Endodermal cell (in vitro differentiated cells): Measurements from ENCODE around the gene ENO3. TPM values are rescaled to one million over a fixed set of nuclear protein-coding genes. Genes with fewer than 3 reads are reported as not detected.

Experiments used
- DNase-seq: peaks from one replicate; pipeline ENCODE4 v3.0.0-alpha.2; 2017
- H3K27ac ChIP-seq: 2 replicates; pipeline ENCODE4 v1.5.1; 2013; ENCODE audit warnings: mild to moderate bottlenecking, low read depth, low read length, moderate library complexity
- H3K27me3 ChIP-seq: 2 replicates; pipeline ENCODE4 v1.6.1; 2013; ENCODE audit warnings: mild to moderate bottlenecking, low read length, moderate library complexity; ENCODE audit not compliant: insufficient read depth, control insufficient read depth, poor library complexity, severe bottlenecking
- H3K36me3 ChIP-seq: 2 replicates; pipeline ENCODE4 v1.7.0; 2013; ENCODE audit warnings: mild to moderate bottlenecking, low read length, moderate library complexity; ENCODE audit not compliant: control insufficient read depth, insufficient read depth
- H3K4me1 ChIP-seq: one replicate; pipeline ENCODE4 v1.7.0; 2013; ENCODE audit warnings: low read length; ENCODE audit not compliant: control insufficient read depth, insufficient read depth
- H3K4me3 ChIP-seq: 2 replicates; pipeline ENCODE4 v1.5.1; 2013; ENCODE audit warnings: mild to moderate bottlenecking, low read length, moderate library complexity
- H3K9ac ChIP-seq: 2 replicates; pipeline ENCODE4 v1.6.1; 2013; ENCODE audit warnings: mild to moderate bottlenecking, low read length, moderate library complexity; ENCODE audit not compliant: poor library complexity, severe bottlenecking; ENCODE audit errors: extremely low read depth
- H3K9me3 ChIP-seq: 2 replicates; pipeline ENCODE4 v1.6.1; 2013; ENCODE audit warnings: mild to moderate bottlenecking, low read length, moderate library complexity; ENCODE audit not compliant: control insufficient read depth
- H3K27ac Mint-ChIP-seq: 2 replicates; pipeline ENCODE4 v1.8.0; 2020; ENCODE audit warnings: mixed read lengths
- H3K27me3 Mint-ChIP-seq: 2 replicates; pipeline ENCODE4 v1.8.0; 2021; ENCODE audit warnings: mild to moderate bottlenecking, mixed read lengths; ENCODE audit not compliant: insufficient read depth
- H3K36me3 Mint-ChIP-seq: 2 replicates; pipeline ENCODE4 v1.8.0; 2020; ENCODE audit warnings: low read depth, mixed read lengths
- H3K4me1 Mint-ChIP-seq: 2 replicates; pipeline ENCODE4 v1.8.0; 2020; ENCODE audit warnings: mixed read lengths
- H3K4me3 Mint-ChIP-seq: 2 replicates; pipeline ENCODE4 v1.8.0; 2020; ENCODE audit warnings: mild to moderate bottlenecking, moderate library complexity, mixed read lengths
- H3K9me3 Mint-ChIP-seq: 2 replicates; pipeline ENCODE4 v1.8.0; 2020; ENCODE audit warnings: mild to moderate bottlenecking, mixed read lengths
- WGBS, 2 experiments: methylation state at CpG; one replicate each; pipeline versions ENCODE4 v1.1.5 to v1.1.7; 2013; ENCODE audit warnings: missing lambda C conversion rate in 2 of 2, mixed read lengths in 1 of 2; ENCODE audit not compliant: insufficient coverage in 1 of 2, insufficient read length in 1 of 2; 5-methylcytosine and 5-hydroxymethylcytosine counted together
- total RNA-seq, 2 donors: library from RNA; stranded (reverse); fragmentation: NEBNext Ultra II Directional in 1 of 2; extraction: Animal tissue kit (Norgen Biotek cat#: 25700) in 1 of 2; gene quantifications; 2 replicates in 1 of 2; 3 replicates in 1 of 2; pipeline ENCODE4 v1.2.1, GENCODE V29; 2021
- TF ChIP-seq, protein P1 (sequence below): fragments of 200-600 bp; sonication (generic); conservative IDR thresholded peaks from 2 replicates; pipeline ENCODE4 v1.5.0; 2021; ENCODE audit warnings: antibody characterized with exemption, mild to moderate bottlenecking

ENO3 gene
- total RNA-seq, 2 donors from 2014 or later: 34.1 to 53.6 TPM

DNA sequence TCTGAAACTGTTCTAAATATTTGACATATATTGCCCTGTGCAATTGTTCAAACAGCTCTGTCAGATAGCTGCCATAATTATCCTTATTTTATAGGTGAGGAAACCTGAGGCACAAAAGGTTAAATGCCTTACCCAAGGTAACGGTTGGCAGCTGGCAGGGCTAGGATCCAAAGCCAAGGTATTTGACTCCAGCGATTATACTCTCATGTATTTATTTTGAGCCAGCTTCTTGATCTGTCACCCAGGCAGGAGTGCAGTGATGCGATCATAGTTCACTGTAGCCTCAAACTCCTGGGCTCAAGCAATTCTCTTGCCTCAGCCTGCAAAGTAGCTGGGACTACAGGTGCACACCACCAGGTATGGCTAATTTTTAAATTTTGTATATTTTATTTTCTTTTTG is 7.2 kb downstream of the ENO3 start:
- no peak overlapping the region for H3K27ac Mint-ChIP-seq
- H3K9me3 Mint-ChIP-seq: no peaks in the 10 kb centered on the region
- H3K27me3 ChIP-seq: no peaks in the 10 kb centered on the region
- no peak for DNase-seq
- peaks cover 11% of the 10 kb centered on the region for H3K36me3 ChIP-seq
- no peak overlapping the region for H3K4me3 Mint-ChIP-seq
- H3K9me3 ChIP-seq: no peaks in the 10 kb centered on the region
- no peak overlapping the region for H3K27ac ChIP-seq
- 87 to 95% methylated on average over 3 of the region's 3 CpGs for WGBS, 2 experiments
- H3K4me1 ChIP-seq: no peaks in the 10 kb centered on the region
- H3K27me3 Mint-ChIP-seq: no peaks in the 10 kb centered on the region
- TF ChIP-seq, protein P1, sequence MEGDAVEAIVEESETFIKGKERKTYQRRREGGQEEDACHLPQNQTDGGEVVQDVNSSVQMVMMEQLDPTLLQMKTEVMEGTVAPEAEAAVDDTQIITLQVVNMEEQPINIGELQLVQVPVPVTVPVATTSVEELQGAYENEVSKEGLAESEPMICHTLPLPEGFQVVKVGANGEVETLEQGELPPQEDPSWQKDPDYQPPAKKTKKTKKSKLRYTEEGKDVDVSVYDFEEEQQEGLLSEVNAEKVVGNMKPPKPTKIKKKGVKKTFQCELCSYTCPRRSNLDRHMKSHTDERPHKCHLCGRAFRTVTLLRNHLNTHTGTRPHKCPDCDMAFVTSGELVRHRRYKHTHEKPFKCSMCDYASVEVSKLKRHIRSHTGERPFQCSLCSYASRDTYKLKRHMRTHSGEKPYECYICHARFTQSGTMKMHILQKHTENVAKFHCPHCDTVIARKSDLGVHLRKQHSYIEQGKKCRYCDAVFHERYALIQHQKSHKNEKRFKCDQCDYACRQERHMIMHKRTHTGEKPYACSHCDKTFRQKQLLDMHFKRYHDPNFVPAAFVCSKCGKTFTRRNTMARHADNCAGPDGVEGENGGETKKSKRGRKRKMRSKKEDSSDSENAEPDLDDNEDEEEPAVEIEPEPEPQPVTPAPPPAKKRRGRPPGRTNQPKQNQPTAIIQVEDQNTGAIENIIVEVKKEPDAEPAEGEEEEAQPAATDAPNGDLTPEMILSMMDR: no peak
- H3K4me3 ChIP-seq: no peak overlapping the region
- peaks cover 26% of the 10 kb centered on the region for H3K36me3 Mint-ChIP-seq
- H3K9ac ChIP-seq: no peak overlapping the region
- peaks cover 11% of the 10 kb centered on the region for H3K4me1 Mint-ChIP-seq

DNA sequence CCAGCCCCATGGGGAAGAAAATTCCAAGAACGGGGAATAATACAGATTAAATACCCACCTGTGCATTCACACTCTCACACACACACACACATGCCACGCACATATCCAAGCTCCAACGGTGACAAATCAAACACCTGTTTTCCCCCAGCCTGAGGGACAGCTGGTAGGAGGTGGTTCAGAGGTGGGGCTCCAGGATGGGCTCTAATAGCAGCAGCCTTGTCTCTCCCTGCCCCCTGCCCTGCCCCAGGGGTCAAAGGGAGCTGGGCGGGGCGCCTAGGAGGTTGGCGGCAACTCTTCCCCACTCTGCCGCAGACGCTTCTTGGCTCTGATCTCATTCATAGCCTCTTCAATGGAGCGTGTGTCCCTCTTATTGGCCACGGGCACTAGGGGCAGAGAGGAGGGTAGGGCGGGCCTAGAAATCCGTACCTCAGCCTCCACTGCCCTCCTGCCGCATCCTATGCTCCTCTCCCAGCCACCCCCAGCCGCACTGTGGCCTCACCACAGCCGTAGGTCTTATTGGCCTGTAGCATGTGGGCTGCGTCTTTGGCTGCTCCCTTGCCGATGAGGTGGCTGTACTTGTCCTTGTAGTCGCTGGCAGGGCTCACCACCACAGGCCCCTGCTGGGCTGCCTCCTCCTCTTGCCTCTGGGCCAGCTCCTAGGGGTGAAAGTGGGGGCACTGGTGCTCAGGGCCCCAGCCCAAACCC is 8.5 kb downstream of the ENO3 start:
- no peak overlapping the region for H3K9ac ChIP-seq
- peaks cover 11% of the 10 kb centered on the region for H3K4me1 Mint-ChIP-seq
- peaks cover 28% of the 10 kb centered on the region for H3K36me3 Mint-ChIP-seq
- H3K4me3 ChIP-seq: no peak overlapping the region
- peak; percentile 63 for DNase-seq
- H3K36me3 ChIP-seq: peaks cover 7% of the 10 kb centered on the region
- no peak overlapping the region for H3K27ac Mint-ChIP-seq
- H3K27ac ChIP-seq: no peak overlapping the region
- H3K9me3 Mint-ChIP-seq: no peaks in the 10 kb centered on the region
- no peaks in the 10 kb centered on the region for H3K27me3 Mint-ChIP-seq
- TF ChIP-seq, protein P1: no peak
- WGBS, 2 experiments: 94 to 95% methylated on average over 12 to 17 of the region's 18 CpGs
- H3K9me3 ChIP-seq: no peaks in the 10 kb centered on the region
- H3K27me3 ChIP-seq: no peaks in the 10 kb centered on the region
- H3K4me3 Mint-ChIP-seq: no peak overlapping the region
- no peaks in the 10 kb centered on the region for H3K4me1 ChIP-seq

DNA sequence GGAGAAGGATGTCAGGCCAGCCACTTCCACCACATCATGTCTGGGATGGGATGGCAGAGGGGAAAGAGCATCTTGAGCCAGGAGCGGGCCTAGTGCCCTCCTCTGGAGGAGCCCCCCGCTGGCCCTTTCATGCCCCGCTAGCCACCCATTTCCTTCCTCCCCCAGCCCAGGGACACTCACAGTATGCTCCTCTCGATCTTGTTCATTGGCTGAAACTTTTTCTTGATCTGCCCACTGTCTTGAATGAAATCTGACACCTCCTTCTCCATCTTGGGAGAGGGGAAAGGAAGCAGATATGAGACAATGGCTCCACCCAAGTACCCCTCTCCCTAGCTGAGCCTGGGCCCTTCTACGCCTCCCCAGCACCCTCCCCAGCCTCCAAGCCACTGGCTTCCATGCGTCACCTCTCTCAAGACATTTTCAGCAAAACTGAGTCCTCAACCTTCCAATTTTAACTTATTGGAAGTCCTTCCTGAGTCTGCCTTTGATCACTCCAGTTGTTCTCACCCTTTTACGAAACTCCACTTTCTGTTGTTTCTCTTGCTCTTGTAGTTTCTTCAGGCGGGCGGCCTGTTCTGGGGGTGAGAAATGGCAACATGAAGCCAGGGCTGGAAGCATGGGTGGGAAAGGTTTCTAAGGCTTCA is 9.5 kb downstream of the ENO3 start:
- 86 to 91% methylated on average over 3 to 9 of the region's 9 CpGs for WGBS, 2 experiments
- Mint-ChIP-seq H3K27me3 (no peaks in the 10 kb centered on the region), H3K9me3 (peaks cover 3% of the 10 kb centered on the region), H3K36me3 (peaks cover 34% of the 10 kb centered on the region), H3K4me3 (no peak overlapping the region), H3K27ac (no peak overlapping the region), H3K4me1 (peaks cover 11% of the 10 kb centered on the region)
- no peak overlapping the region for H3K4me3 ChIP-seq
- peaks cover 4% of the 10 kb centered on the region for H3K9me3 ChIP-seq
- TF ChIP-seq, protein P1: no peak
- DNase-seq: peak; percentile 68
- H3K27me3 ChIP-seq: no peaks in the 10 kb centered on the region
- no peak overlapping the region for H3K9ac ChIP-seq
- H3K27ac ChIP-seq: peak overlapping the region; percentile 29
- peaks cover 11% of the 10 kb centered on the region for H3K36me3 ChIP-seq
- H3K4me1 ChIP-seq: no peaks in the 10 kb centered on the region
